ENCODE measurements around the gene WDR4.
A peak's percentile ranks its signal among the peaks of the same experiment; 100 is the strongest.

The WDR4 gene

GRCh38 chr21:42799948-42800347 lies 79.4 kb downstream of the WDR4 start:
- Histone ChIP-seq H3K9me2 (replicated peaks; ENCODE audit: control insufficient read depth, low read length) (no peaks in the 10 kb centered on the region), H3K36me3 (ENCODE audit: control insufficient read depth, low read length) (no peaks in the 10 kb centered on the region), H3K27me3 (ENCODE audit: control insufficient read depth, low read length) (no peaks in the 10 kb centered on the region; the same call in 1 of the 2 replicates), H4K20me1 (ENCODE audit: control insufficient read depth, insufficient read depth, low read depth, low read length) (no peaks in the 10 kb centered on the region), H3F3A (ENCODE audit: control insufficient read depth, insufficient read depth) (no peaks in the 10 kb centered on the region), H3K4me3 (ENCODE audit: low read length) (peak overlapping the region; percentile 16; the same call in 1 of the 2 replicates), H3K79me2 (ENCODE audit: control insufficient read depth, low read length) (no peaks in the 10 kb centered on the region), H3K27ac (ENCODE audit: low read depth, low read length) (no peak overlapping the region), H3K9me3 (ENCODE audit: control insufficient read depth, insufficient read depth, low read length) (no peaks in the 10 kb centered on the region), H3K4me2 (ENCODE audit: low read length) (peak overlapping the region; percentile 38), H3K4me1 (ENCODE audit: control insufficient read depth, low read length) (peaks cover 14% of the 10 kb centered on the region)
- TF ChIP-seq EZH2phosphoT487 (IDR thresholded peaks at IDR 0.05; ENCODE audit: borderline replicate concordance, low read length) (no peak), CTCF (IDR thresholded peaks at IDR 0.05; ENCODE audit: low read depth, low read length, poor library complexity, severe bottlenecking) (no peak)

GRCh38 chr21:42799516-42799915 lies 79.8 kb downstream of the WDR4 start:
- Histone ChIP-seq H3K27ac (ENCODE audit: low read depth, low read length) (no peak overlapping the region), H3K4me2 (ENCODE audit: low read length) (peak overlapping the region; percentile 38; the same call in 1 of the 2 replicates)

More at GRCh38 chr21:42799516-42799915, 79.8 kb downstream of the WDR4 start:
- H3K27me3 ChIP-seq (ENCODE audit: control insufficient read depth, low read length): no peaks in the 10 kb centered on the region; the same call in 1 of the 2 replicates
- no peaks in the 10 kb centered on the region for H3K9me3 ChIP-seq (ENCODE audit: control insufficient read depth, insufficient read depth, low read length)
- no peaks in the 10 kb centered on the region for H3K79me2 ChIP-seq (ENCODE audit: control insufficient read depth, low read length)
- peaks cover 14% of the 10 kb centered on the region for H3K4me1 ChIP-seq (ENCODE audit: control insufficient read depth, low read length)
- no peak for TF ChIP-seq EZH2phosphoT487 (IDR thresholded peaks at IDR 0.05; ENCODE audit: borderline replicate concordance, low read length)
- TF ChIP-seq CTCF (IDR thresholded peaks at IDR 0.05; ENCODE audit: low read depth, low read length, poor library complexity, severe bottlenecking): no peak
- no peaks in the 10 kb centered on the region for H3K36me3 ChIP-seq (ENCODE audit: control insufficient read depth, low read length)
- H3K9me2 ChIP-seq (replicated peaks; ENCODE audit: control insufficient read depth, low read length): no peaks in the 10 kb centered on the region
- H3F3A ChIP-seq (ENCODE audit: control insufficient read depth, insufficient read depth): no peaks in the 10 kb centered on the region
- no peak overlapping the region for H3K4me3 ChIP-seq (ENCODE audit: low read length)
- H4K20me1 ChIP-seq (ENCODE audit: control insufficient read depth, insufficient read depth, low read depth, low read length): no peaks in the 10 kb centered on the region
